ENCODE results near the gene ABI3BP.

The ABI3BP gene

DNA sequence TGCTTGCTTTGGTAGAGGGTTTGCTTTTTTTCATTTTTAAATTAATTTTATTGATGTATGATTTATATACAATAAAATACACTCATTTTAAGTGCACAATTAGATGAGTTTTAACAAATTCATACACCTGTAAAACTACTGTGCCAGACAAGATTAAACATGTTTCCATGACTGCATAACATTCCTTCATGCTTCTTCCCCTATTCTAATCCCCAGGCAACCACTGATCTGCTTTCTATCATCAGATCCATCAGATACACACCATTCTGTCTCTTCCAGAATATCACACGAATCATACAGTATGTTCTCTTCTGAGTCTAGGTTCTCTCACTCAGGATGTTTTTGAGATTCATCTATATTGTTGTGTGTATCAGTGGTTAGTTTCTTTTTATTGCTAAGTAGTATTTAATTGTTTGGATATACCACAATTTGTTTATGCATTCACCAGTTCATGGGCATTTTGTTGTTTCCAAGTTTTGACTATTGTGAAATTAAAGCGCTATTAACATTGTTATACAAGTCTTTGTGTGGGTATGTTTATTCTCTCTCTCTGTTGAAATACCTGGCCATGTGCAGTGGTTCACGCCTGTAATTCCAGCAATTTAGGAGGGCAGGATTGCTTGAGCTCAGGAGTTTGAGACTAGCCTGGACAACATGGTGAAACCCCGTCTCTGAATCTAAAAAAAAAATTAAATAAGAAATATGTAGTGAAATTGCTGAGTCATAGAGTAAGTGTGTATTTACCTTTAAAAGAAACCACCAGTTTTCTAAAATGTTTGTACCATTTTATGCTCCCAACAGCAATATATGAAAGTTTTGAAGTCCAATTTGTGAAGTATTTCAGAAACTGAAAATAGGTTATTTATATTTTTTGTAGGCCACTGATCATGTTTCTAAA is 290.9 kb downstream of the ABI3BP start:
- DNase-seq (ENCODE audit: low read depth in 2 of 2, low spot score in 1 of 2) = no peak

- no peak for DNase-seq (ENCODE audit: low read depth in 2 of 2, low spot score in 1 of 2)
Observed at GRCh38 chr3:100700708-100701107, 292.5 kb downstream of the ABI3BP start.

Data from stimulated activated CD8-positive, alpha-beta memory T cell treated with anti-CD3 and anti-CD28 coated beads, Interleukin-4, amount 100 ng/mL, for 4 hours (primary cell).